ENCODE data around the gene SLC6A8. TPM values are rescaled to one million over a fixed set of nuclear protein-coding genes. Genes with fewer than 3 reads are reported as not detected.
"Not testable (repeated sequence)": the region's sequence is repeated elsewhere in the genome, so short reads cannot be mapped to it uniquely, and the experiment has no call there.

The SLC6A8 gene
- total RNA-seq, 2 donors from 2014 or later: 1.1 to 26.1 TPM

GRCh38 chrX:153702336-153703035 lies 14.8 kb downstream of the SLC6A8 start:
- Mint-ChIP-seq H3K4me1 (no peaks in the 10 kb centered on the region), H3K27me3 (no peaks in the 10 kb centered on the region), H3K9me3 (no peaks in the 10 kb centered on the region), H3K36me3 (ENCODE audit: low read depth) (peaks cover 38% of the 10 kb centered on the region), H3K27ac (no peak overlapping the region), H3K4me3 (no peak overlapping the region)
- no peak for ATAC-seq (replicated peaks)

GRCh38 chrX:153703036-153703370 lies 15.3 kb downstream of the SLC6A8 start:
- ATAC-seq (replicated peaks): no peak
- Mint-ChIP-seq H3K4me1 (no peaks in the 10 kb centered on the region), H3K4me3 (no peak overlapping the region), H3K27ac (no peak overlapping the region), H3K9me3 (no peaks in the 10 kb centered on the region), H3K36me3 (ENCODE audit: low read depth) (peaks cover 38% of the 10 kb centered on the region), H3K27me3 (no peaks in the 10 kb centered on the region)

DNA sequence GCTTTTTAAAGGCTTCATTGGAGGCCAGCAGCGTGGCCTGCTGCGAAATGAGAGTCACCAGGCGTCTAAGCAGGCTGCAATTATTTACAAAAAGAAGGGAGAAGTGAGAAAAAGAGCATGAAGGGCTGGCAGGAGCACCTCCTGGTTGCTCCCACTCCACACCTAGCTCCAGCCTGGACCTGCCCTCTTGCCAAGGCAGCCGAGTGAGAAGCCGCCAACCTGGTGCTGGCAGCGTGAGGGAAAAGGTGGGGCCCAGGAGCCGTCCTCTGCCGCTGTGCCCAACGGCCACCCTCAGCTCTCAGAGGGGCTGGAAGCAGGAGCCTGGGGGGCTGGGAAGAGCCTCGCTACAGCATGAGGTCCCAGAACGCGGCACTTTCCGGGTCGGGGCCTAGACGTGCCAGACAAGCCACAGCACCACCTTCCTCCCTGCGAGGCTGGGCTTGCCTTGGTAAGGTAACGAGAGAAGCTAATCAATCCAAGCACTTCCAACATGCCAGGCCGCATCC lies 16.3 kb downstream of the SLC6A8 start:
- ATAC-seq (replicated peaks): no peak
- H3K9me3 Mint-ChIP-seq: no peaks in the 10 kb centered on the region
- H3K36me3 Mint-ChIP-seq (ENCODE audit: low read depth): peaks cover 33% of the 10 kb centered on the region
- no peak overlapping the region for H3K27ac Mint-ChIP-seq
- H3K4me1 Mint-ChIP-seq: no peaks in the 10 kb centered on the region
- H3K4me3 Mint-ChIP-seq: no peak overlapping the region
- H3K27me3 Mint-ChIP-seq: no peaks in the 10 kb centered on the region

- not testable (repeated sequence) for H3K27ac Mint-ChIP-seq; H3K4me3 Mint-ChIP-seq; ATAC-seq (replicated peaks); H3K27me3 Mint-ChIP-seq; H3K4me1 Mint-ChIP-seq; H3K9me3 Mint-ChIP-seq
- peaks cover 35% of the 10 kb centered on the region for H3K36me3 Mint-ChIP-seq (ENCODE audit: low read depth)
Observed at GRCh38 chrX:153704631-153705402, 17.1 kb downstream of the SLC6A8 start.

- H3K27me3 Mint-ChIP-seq; H3K27ac Mint-ChIP-seq; H3K4me3 Mint-ChIP-seq; ATAC-seq (replicated peaks); H3K9me3 Mint-ChIP-seq; H3K4me1 Mint-ChIP-seq: not testable (repeated sequence)
- H3K36me3 Mint-ChIP-seq (ENCODE audit: low read depth): peaks cover 42% of the 10 kb centered on the region
Observed at GRCh38 chrX:153705403-153706060, 17.8 kb downstream of the SLC6A8 start.

DNA sequence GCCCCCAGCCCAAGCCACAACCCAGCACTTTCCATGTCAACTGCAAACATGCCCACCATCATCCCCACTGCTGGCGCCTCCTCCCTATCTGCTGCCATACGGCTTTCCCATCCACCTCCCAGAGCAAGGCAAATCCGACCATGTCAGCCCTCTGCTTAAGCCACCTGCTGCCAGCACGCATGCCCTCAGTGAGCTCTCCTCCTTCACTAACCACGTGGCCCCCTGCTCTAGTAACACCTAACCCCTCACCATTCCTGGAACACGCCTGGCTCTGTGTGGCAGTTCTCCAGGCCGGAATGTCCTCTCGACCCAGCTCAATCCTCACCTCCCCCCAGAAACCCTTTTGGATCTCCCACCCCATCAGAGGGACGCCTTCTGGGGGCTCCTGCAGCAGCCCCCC lies 19.1 kb downstream of the SLC6A8 start:
- no peak for ATAC-seq (replicated peaks)
- Mint-ChIP-seq H3K4me1 (no peaks in the 10 kb centered on the region), H3K27ac (peak overlapping the region; percentile 30), H3K27me3 (no peaks in the 10 kb centered on the region), H3K36me3 (ENCODE audit: low read depth) (peaks cover 54% of the 10 kb centered on the region), H3K9me3 (no peaks in the 10 kb centered on the region), H3K4me3 (no peak overlapping the region)

- ATAC-seq (replicated peaks): no peak
- H3K4me1 Mint-ChIP-seq: no peaks in the 10 kb centered on the region
- H3K36me3 Mint-ChIP-seq (ENCODE audit: low read depth): peaks cover 52% of the 10 kb centered on the region
- no peaks in the 10 kb centered on the region for H3K9me3 Mint-ChIP-seq
- H3K4me3 Mint-ChIP-seq: no peak overlapping the region
- no peaks in the 10 kb centered on the region for H3K27me3 Mint-ChIP-seq
- no peak overlapping the region for H3K27ac Mint-ChIP-seq
Observed at GRCh38 chrX:153707406-153707805, 19.7 kb downstream of the SLC6A8 start.

DNA sequence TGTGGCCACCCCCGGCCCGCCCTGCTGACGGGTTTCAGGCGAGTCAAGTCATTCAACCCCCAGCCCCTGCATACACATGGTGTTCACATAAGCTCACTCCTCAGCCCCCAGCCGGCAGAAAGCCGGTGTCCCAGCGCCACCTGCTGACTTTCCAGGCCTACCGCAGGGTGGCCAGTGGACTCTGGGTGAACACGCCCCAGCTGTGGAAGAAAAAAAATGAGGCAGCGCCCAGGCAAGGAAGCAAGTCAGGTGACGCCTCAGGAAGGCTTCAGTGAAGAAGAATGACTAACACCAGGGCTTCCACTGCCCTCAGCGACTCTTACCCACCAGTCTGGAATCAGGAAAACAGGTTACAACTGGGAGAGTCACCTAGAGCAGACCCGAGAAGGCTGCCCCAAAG lies 20.7 kb downstream of the SLC6A8 start:
- Mint-ChIP-seq H3K4me3 (no peak overlapping the region), H3K4me1 (no peaks in the 10 kb centered on the region), H3K27me3 (no peaks in the 10 kb centered on the region), H3K9me3 (no peaks in the 10 kb centered on the region), H3K36me3 (ENCODE audit: low read depth) (peaks cover 50% of the 10 kb centered on the region), H3K27ac (no peak overlapping the region)
- ATAC-seq (replicated peaks): peak; percentile 67

GRCh38 chrX:153709726-153710674 lies 22.3 kb downstream of the SLC6A8 start:
- Mint-ChIP-seq H3K27me3 (no peaks in the 10 kb centered on the region), H3K4me1 (no peaks in the 10 kb centered on the region), H3K27ac (no peak overlapping the region), H3K9me3 (no peaks in the 10 kb centered on the region), H3K4me3 (no peak overlapping the region), H3K36me3 (ENCODE audit: low read depth) (peaks cover 60% of the 10 kb centered on the region)
- ATAC-seq (replicated peaks): no peak

DNA sequence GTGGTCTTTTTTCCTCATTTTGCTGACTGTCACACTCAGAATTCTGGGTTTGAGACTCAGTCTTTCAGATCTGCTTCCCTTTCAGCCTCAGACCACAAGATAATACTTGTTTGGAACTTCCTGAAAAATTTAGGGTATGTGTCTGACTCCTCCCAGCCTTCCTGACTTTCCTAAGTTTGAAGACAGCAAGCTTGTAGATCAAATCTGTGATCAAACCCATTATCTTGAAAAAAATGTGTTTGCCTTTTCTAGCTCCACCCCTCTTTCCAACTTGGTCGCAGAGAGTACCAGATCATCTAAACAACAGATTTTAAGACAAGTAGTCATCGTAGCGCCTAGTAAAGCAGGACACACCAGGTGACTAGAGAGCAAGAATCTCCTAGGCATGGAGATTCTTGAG lies 26.5 kb downstream of the SLC6A8 start:
- Mint-ChIP-seq H3K4me1 (no peaks in the 10 kb centered on the region), H3K4me3 (no peak overlapping the region), H3K36me3 (ENCODE audit: low read depth) (peaks cover 83% of the 10 kb centered on the region), H3K9me3 (no peaks in the 10 kb centered on the region), H3K27ac (no peak overlapping the region), H3K27me3 (no peaks in the 10 kb centered on the region)
- no peak for ATAC-seq (replicated peaks)

DNA sequence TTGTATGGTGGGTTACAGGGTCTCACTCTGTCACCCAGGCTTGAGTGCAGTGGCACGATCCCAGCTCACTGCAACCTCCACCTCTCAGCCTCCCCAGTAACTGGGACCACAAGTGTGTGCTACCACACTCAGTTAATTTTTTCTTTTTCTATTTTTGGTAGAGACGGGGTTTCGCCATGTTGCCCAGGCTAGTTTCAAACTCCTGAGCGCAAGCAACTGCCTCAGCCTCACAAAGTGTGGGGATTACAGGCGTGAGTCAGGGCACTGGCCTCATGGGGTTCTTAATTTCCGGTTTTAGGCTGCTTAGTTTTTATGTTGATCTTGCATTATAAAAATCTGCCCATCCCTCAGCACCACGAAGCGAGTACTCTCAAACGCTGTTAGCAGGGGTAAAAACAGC lies 29.7 kb downstream of the SLC6A8 start:
- H3K9me3 Mint-ChIP-seq: no peaks in the 10 kb centered on the region
- peaks cover 5% of the 10 kb centered on the region for H3K4me1 Mint-ChIP-seq
- H3K27me3 Mint-ChIP-seq: no peaks in the 10 kb centered on the region
- ATAC-seq (replicated peaks): no peak
- no peak overlapping the region for H3K27ac Mint-ChIP-seq
- H3K4me3 Mint-ChIP-seq: no peak overlapping the region
- peaks cover 84% of the 10 kb centered on the region for H3K36me3 Mint-ChIP-seq (ENCODE audit: low read depth)

- Mint-ChIP-seq H3K9me3 (no peaks in the 10 kb centered on the region), H3K36me3 (ENCODE audit: low read depth) (peaks cover 78% of the 10 kb centered on the region), H3K4me1 (peaks cover 5% of the 10 kb centered on the region), H3K27me3 (no peaks in the 10 kb centered on the region), H3K4me3 (no peak overlapping the region), H3K27ac (no peak overlapping the region)
- ATAC-seq (replicated peaks): no peak
Observed at GRCh38 chrX:153719238-153719637, 31.5 kb downstream of the SLC6A8 start.

DNA sequence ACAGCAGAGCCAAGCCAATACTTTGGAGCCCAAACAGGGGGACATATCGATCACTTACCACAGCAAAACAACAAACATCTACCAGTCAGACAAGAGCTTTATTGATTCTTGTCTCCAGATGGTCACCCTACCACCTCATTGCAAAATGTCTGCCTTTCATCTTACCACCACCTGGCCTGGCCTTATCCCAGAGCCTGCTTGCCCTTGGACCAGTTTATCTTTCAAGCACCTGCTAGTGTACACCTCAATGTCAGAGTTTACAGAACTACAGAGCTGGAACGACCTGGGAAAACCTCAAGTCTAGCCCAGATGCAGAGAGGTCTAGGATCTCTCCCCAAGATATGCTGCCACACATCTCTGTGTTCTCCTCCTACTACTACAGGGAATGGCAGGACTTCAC lies 32.0 kb downstream of the SLC6A8 start:
- Mint-ChIP-seq H3K36me3 (ENCODE audit: low read depth) (peaks cover 74% of the 10 kb centered on the region), H3K4me1 (peaks cover 5% of the 10 kb centered on the region), H3K4me3 (no peak overlapping the region), H3K9me3 (no peaks in the 10 kb centered on the region), H3K27ac (no peak overlapping the region), H3K27me3 (no peaks in the 10 kb centered on the region)
- ATAC-seq (replicated peaks): no peak

DNA sequence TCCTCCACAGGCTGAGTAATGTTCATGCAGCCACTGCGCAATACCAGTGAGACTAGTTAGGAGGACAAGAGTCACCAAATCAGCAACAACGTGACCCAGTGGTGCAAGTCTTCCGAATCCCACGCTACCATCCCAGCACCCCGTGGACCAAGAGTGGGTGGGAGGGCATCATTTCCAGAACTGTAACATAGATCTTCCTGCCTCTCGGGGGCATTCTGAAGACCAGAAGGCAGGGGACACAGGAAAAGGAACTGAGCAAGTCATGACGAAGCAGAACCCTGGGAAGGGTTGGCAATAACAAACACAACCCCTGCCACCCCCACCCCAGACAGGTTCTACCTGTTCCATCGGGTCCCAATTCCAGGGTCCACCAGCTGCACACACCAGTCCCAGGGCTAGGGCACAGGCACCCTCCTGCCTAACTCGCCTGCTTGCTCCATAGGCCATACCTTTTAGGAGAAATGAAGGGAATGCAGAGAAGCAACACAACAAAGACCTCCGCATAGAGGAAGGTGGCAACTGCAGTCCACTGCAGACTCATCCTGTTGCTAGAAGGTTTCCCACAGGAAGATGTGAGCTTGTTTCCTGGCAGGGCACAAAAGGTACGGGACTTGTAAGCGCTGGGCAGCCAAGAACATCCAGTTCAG lies 35.1 kb downstream of the SLC6A8 start:
- H3K9me3 Mint-ChIP-seq: no peaks in the 10 kb centered on the region
- H3K4me3 Mint-ChIP-seq: peak overlapping the region; percentile 86

More for the DNA sequence above, 35.1 kb downstream of the SLC6A8 start:
- H3K4me1 Mint-ChIP-seq: peaks cover 5% of the 10 kb centered on the region
- H3K27ac Mint-ChIP-seq: peak overlapping the region; percentile 83
- no peaks in the 10 kb centered on the region for H3K27me3 Mint-ChIP-seq
- ATAC-seq (replicated peaks): no peak
- H3K36me3 Mint-ChIP-seq (ENCODE audit: low read depth): peaks cover 49% of the 10 kb centered on the region
